Pancreas (tissue), 10 donors: ENCODE results near the gene NUP214. TPM values are rescaled to one million over a fixed set of nuclear protein-coding genes. Genes with fewer than 3 reads are reported as not detected.
"Not testable (repeated sequence)": the region's sequence is repeated elsewhere in the genome, so short reads cannot be mapped to it uniquely, and the experiment has no call there.

Experiments
- ATAC-seq, 4 donors: fragments of 200-7000 bp; cut with Tn5 transposase; one replicate each; pipeline versions ENCODE4 v1.8.0 to v1.9.1; 2020; ENCODE audit warnings: mild to moderate bottlenecking in 4 of 4, moderate library complexity in 4 of 4
- DNase-seq, 6 donors: peaks; one replicate each; pipeline ENCODE4 v3.0.0-alpha.2; 2020
- FAIRE-seq: peaks from 2 replicates; lab custom pipeline; 2012; peaks lifted over from hg19 to GRCh38; lab: Jason Lieb, UNC
- H3K27ac ChIP-seq, 4 donors: fragments of 200-600 bp; sonication (generic); 1 replicate in 3 of 4; 2 replicates in 1 of 4; pipeline versions ENCODE4 v1.5.0 to v1.8.0; 2020
- H3K27me3 ChIP-seq, 4 donors: fragments of 200-600 bp; one replicate each; pipeline ENCODE4 v1.8.0; 2021
- H3K36me3 ChIP-seq, 3 donors: fragments of 200-600 bp; sonication (generic) in 1 of 3; one replicate each; pipeline versions ENCODE4 v1.5.0 to v1.8.0; 2020 to 2021
- H3K4me1 ChIP-seq, 3 donors: fragments of 200-600 bp; one replicate each; pipeline ENCODE4 v1.8.0; 2021
- H3K4me3 ChIP-seq, 4 donors: fragments of 200-600 bp; sonication (generic) in 2 of 4; one replicate each; pipeline versions ENCODE4 v1.5.0 to v1.8.0; 2020 to 2021
- H3K9me3 ChIP-seq, 4 donors: fragments of 200-600 bp; one replicate each; pipeline ENCODE4 v1.8.0; 2021
- WGBS, 2 donors: extraction: QIAGEN DNeasy Blood & Tissue Kit; methylation state at CpG; one replicate each; pipeline ENCODE4 v1.1.7; 2013; 5-methylcytosine and 5-hydroxymethylcytosine counted together
- intact Hi-C, 3 donors: fragments of 100-400 bp; cut with DNase I; formaldehyde crosslinking; loops; one replicate each; pipeline versions ENCODE4 v1.11.1 to v1.14.2; 2022
- polyA plus RNA-seq, 2 donors: library from polyadenylated mRNA; stranded (reverse); fragments of 200-250 nt; gene quantifications; one replicate each; pipeline ENCODE4 v1.2.3, GENCODE V29; 2013
- total RNA-seq, 6 donors: library from RNA; stranded (reverse); fragmentation: NEBNext Ultra II Directional in 4 of 6; extraction: Animal tissue kit (Norgen Biotek cat#: 25700) in 4 of 6; gene quantifications; one replicate each; pipeline versions ENCODE4 v1.2.1 to v1.2.4, GENCODE V29; 2021 to 2023
- TF ChIP-seq, protein P1 (sequence below), 4 donors: fragments of 200-600 bp; sonication (generic) in 3 of 4; IDR thresholded peaks; one replicate each; pipeline versions ENCODE4 v1.5.0 to v1.8.0; 2021; ENCODE audit warnings: antibody characterized with exemption in 4 of 4
- donor health status: healthy with polysubstance abuse.
- donor health status: DM: no; HTN: no; CAD: no; lungs with moderate emphysema.
- donor health status: DM: no; HTN: no; CAD: no.
- donor health status: control.
- donor health status: control.
- donor health status: Bipolar disorder and iron deficiency.
- donor health status: DM: yes; HTN: yes; CAD: no.
- donor health status: DM: no; HTN: no; CAD: no.
- donor health status: DM: no; HTN: no; CAD: no.
- donor health status: DM: yes; HTN: yes; CAD: no.

Gene NUP214
- total and polyA plus RNA-seq, 8 donors, result 24.3 to 38.3 (median 27.8) TPM

DNA sequence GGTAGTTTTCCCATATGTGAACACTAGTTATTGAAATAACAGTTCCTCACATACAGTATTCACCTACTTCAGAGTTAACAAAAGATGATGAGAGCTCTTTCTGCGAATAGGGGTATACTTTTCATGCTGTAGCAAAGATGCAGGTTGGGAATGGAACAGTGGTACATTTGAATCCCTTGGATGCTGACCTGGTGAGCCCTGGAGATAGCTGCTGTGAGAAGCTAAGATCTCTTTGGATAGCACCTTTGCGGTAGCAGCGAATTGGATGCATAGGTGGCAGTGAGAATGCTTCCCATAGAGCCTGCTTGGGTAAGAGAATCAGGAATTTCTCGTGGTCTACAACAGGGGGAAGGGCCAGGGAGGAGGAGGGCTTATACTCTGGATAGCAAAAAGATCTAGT, 61.2 kb downstream of the NUP214 start:
- TF ChIP-seq, protein P1, sequence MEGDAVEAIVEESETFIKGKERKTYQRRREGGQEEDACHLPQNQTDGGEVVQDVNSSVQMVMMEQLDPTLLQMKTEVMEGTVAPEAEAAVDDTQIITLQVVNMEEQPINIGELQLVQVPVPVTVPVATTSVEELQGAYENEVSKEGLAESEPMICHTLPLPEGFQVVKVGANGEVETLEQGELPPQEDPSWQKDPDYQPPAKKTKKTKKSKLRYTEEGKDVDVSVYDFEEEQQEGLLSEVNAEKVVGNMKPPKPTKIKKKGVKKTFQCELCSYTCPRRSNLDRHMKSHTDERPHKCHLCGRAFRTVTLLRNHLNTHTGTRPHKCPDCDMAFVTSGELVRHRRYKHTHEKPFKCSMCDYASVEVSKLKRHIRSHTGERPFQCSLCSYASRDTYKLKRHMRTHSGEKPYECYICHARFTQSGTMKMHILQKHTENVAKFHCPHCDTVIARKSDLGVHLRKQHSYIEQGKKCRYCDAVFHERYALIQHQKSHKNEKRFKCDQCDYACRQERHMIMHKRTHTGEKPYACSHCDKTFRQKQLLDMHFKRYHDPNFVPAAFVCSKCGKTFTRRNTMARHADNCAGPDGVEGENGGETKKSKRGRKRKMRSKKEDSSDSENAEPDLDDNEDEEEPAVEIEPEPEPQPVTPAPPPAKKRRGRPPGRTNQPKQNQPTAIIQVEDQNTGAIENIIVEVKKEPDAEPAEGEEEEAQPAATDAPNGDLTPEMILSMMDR (IDR thresholded peaks at IDR 0.05), result no peak
- Histone ChIP-seq H3K4me3 (no peak overlapping the region), H3K36me3 (peaks cover 0 to 33% (median 9%) of the 10 kb centered on the region in 3 donors), H3K4me1 (no peaks in the 10 kb centered on the region), H3K27ac (no peak overlapping the region), H3K27me3 (no peaks in the 10 kb centered on the region), H3K9me3 (no peaks in the 10 kb centered on the region)
- ATAC-seq (no peak), DNase-seq (no peak), FAIRE-seq (no peak)
- intact Hi-C loops, result loop anchor here in 1 of 3 donors (10.0 kb wide), 1 partner anchor 148 kb away; no protein-coding TSS in a partner anchor
- 85 to 89% methylated on average over 4 of the region's 4 CpGs for WGBS, 2 donors

DNA sequence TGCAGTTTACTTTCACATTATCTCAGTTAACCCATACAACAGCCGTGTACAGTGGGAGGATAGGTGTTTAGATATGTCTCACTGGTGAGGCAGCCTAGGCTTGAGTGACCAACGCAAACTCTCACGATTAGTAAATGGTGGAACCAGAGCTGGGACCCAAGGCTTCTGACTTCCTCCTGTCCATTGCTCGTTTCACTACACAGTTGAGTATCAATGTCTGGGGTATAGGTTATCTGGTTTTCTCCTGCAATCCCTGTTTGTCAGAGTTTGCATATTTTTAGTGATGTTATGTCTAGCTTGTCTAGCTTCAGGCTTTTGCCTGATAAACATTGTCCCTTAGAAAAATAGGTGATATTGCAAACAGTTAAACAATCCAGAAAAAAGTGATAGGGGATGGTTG, 62.6 kb downstream of the NUP214 start:
- no peaks in the 10 kb centered on the region for H3K27me3 ChIP-seq
- FAIRE-seq, result no peak
- intact Hi-C loops, result loop anchor here in 1 of 3 donors (10.0 kb wide), 1 partner anchor 147 kb away; no protein-coding TSS in a partner anchor
- H3K9me3 ChIP-seq, result no peaks in the 10 kb centered on the region
- 94 to 100% methylated on average over 4 of the region's 4 CpGs for WGBS, 2 donors
- no peak for DNase-seq
- no peak overlapping the region for H3K4me3 ChIP-seq
- ATAC-seq, result no peak
- no peaks in the 10 kb centered on the region for H3K4me1 ChIP-seq
- H3K27ac ChIP-seq, result no peak overlapping the region
- peaks cover 0 to 34% (median 9%) of the 10 kb centered on the region in 3 donors for H3K36me3 ChIP-seq
- TF ChIP-seq, protein P1 (IDR thresholded peaks at IDR 0.05), result no peak

DNA sequence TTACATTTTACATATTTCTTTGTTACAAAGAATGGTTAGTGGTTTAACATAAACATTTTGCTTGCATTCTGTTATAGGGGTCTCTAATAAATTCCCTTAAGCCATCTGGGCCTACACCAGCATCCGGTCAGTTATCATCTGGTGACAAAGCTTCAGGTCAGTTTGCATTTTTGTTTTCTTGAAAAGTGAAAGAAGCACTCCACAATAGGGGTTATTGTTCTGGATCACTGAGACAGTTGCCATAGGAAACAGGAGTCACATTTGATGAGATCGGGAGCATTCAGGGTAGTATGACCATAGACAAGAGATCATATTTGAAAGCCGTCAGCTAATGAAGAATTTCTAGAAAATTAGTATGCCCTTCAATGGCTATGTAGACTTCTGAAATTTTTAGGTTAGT, 63.6 kb downstream of the NUP214 start:
- DNase-seq (no peak), ATAC-seq (no peak), FAIRE-seq (no peak)
- TF ChIP-seq, protein P1 (IDR thresholded peaks at IDR 0.05), result no peak
- 93 to 94% methylated on average over 3 of the region's 3 CpGs for WGBS, 2 donors
- H3K4me3 ChIP-seq, result no peak overlapping the region
- no peaks in the 10 kb centered on the region for H3K9me3 ChIP-seq
- H3K27ac ChIP-seq, result no peak overlapping the region
- intact Hi-C loops, result loop anchor here in 1 of 3 donors (10.0 kb wide), 1 partner anchor 146 kb away; no protein-coding TSS in a partner anchor
- peaks cover 0 to 34% (median 9%) of the 10 kb centered on the region in 3 donors for H3K36me3 ChIP-seq
- H3K27me3 ChIP-seq, result no peaks in the 10 kb centered on the region
- no peaks in the 10 kb centered on the region for H3K4me1 ChIP-seq

DNA sequence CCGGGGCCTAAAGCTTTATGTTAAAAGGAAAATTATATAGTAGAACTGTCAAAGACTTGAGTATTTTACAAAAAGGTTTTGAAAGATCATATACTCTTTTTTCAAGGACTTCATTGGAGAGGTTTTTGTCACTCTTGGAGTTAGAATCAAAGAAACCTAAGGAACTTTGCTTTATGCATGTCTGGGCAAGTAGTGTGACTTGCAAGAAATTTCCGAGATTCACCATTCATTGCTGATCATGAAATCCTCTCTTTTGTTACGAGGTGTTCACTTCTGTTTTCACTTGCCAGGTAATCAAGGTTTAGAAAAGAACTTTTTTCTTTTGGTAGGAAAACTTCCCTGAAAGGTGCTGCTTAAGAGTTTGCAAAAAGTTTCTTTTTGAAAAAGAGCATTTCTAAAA, 64.8 kb downstream of the NUP214 start:
- 81 to 90% methylated on average over 3 of the region's 3 CpGs for WGBS, 2 donors
- intact Hi-C loops, result no loop called here
- Histone ChIP-seq H3K27ac (no peak overlapping the region), H3K4me1 (no peaks in the 10 kb centered on the region), H3K9me3 (no peaks in the 10 kb centered on the region), H3K27me3 (no peaks in the 10 kb centered on the region), H3K4me3 (no peak overlapping the region), H3K36me3 (peaks cover 0 to 38% (median 9%) of the 10 kb centered on the region in 3 donors)
- no peak for DNase-seq
- TF ChIP-seq, protein P1 (IDR thresholded peaks at IDR 0.05), result no peak
- no peak for FAIRE-seq
- ATAC-seq, result no peak

DNA sequence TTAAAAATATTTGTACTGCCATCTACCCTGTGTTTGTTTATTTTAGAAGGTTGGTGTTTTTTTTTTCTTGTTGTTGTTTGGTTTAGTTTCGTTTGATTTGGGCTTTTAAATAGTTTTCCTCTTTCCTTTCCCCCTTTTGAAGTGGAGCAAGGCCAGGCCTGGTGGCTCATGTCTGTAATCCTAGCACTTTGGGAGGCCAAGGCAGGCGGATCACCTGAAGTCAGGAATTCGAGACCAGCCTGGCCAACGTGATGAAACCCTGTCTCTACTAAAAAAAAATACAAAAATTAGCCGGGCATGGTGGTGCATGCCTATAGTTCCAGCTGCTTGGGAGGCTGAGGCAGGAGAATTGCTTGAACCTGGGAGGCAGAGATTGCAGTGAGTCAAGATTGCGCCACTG, 65.6 kb downstream of the NUP214 start:
- FAIRE-seq, H3K27ac ChIP-seq, DNase-seq, H3K9me3 ChIP-seq, intact Hi-C loops, H3K4me3 ChIP-seq, ATAC-seq, H3K27me3 ChIP-seq, H3K4me1 ChIP-seq: not testable (repeated sequence)
- WGBS, 2 donors, result 73 to 85% methylated on average over 6 of the region's 6 CpGs
- H3K36me3 ChIP-seq, result peaks cover 0 to 43% (median 9%) of the 10 kb centered on the region in 3 donors
